ENCODE data around the gene GTF2A1L. TPM values are rescaled to one million over a fixed set of nuclear protein-coding genes. Genes with fewer than 3 reads are reported as not detected.
"Not testable (repeated sequence)": the region's sequence is repeated elsewhere in the genome, so short reads cannot be mapped to it uniquely, and the experiment has no call there.

Gene GTF2A1L
- total RNA-seq, 1 donor from 2014 or later = 0.59 TPM

DNA sequence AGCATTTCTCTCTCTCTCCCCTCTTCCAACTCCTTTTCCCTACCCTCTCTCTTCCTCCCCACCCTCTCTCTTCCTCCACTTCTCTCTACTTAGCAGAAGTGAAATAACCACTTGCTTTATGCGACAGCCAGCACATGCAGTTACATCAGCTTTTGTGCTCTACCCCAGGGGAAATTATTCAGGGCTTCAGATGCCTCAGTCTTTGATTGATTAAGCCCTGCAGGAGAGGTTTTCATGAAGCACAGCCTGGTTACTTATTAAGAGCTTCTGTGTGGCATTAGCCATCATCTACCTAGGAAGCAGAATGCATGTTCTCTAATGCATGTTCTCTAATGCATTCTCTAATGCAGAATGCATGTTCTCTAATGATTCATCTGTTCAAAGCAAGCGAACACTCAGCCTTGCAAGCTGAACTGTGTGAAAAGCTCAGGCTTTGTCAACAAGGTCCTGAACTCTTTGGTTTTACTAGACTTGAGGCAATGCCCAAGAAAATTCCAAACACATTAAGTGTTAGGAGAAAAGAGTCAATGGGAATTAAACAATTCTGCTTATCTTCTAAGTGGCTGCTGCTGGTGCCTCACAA is 81.8 kb downstream of the GTF2A1L start:
- DNase-seq (ENCODE audit: low read depth, low spot score) = no peak

DNA sequence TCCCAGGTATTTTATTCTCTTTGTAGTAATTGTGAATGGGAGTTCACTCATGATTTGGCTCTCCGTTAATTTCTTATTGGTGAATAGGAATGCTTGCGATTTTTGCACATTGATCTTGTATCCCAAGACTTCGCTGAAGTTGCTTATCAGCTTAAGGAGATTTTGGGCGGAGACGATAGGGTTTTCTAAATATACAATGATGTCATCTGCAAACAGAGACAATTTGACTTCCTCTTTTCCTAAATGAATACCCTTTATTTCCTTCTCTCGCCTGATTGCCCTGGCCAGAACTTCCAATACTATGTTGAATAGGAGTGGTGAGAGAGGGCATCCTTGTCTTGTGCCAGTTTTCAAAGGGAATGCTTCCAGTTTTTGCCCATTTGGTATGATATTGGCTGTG is 86.0 kb downstream of the GTF2A1L start:
- not testable (repeated sequence) for DNase-seq (ENCODE audit: low read depth, low spot score)

DNA sequence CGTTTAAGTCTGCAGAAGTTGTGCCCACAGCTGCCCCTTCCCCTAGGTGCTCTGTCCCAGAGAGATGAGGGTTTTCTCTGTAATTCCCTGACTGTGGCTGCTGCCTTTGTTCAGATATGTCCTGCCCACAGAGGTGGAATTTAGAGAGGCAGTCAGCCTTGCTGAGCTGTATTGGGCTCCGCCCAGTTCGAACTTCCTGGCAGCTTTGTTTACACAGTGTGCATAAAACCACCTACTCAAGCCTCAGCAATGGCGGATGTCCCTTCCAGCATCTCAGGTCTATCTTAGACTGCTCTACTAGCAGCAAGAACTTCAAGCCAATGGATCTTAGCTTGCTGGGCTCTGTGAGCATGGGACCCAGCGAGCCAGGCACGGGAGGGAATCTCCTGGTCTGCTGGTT is 89.8 kb downstream of the GTF2A1L start:
- no peak for DNase-seq (ENCODE audit: low read depth, low spot score)

DNA sequence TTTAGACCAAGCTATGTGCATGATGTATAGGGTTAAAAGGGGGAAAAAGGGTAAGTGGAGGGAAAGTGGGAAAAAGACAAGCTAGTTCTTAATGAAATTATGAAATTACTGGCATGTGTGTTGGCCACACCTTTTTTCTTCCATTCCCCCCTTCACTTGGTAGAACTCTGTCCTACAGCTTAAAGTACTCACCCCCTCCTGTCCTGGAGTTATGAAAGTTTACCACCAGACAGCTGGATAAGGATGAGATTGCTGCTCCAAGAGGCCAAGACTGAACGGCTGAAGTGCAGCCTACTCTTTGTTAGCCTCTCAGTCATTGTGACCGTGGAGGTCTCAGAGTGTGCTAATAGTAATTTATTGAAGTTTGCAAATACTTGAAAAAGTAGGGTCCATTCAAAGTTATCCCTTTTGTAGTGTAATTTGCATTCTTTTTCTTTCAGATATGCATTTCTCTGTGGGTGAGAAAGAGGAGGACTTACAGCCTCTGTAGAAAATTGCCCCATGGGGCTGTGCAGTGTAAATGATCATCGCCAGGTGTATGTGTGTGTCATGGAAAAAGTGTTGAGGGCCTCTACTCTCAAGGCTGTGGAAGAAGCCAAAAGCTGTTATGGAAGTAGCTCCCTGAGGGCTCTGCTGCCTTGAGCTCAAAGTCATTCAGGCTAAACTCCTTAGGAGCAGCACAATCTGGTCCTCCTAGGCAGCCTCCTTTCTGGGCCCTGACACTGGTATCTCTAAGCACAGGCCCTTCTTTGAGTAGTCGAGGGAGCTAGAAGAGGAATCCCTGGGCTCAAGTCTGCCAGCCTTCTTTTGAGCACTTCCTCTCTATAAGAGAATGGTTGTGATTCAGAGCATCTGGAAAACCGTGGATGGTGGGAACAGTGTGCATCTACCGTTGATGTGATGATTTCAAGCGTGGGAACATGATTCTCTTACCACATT is 91.7 kb downstream of the GTF2A1L start:
- DNase-seq (ENCODE audit: low read depth, low spot score) = no peak

DNA sequence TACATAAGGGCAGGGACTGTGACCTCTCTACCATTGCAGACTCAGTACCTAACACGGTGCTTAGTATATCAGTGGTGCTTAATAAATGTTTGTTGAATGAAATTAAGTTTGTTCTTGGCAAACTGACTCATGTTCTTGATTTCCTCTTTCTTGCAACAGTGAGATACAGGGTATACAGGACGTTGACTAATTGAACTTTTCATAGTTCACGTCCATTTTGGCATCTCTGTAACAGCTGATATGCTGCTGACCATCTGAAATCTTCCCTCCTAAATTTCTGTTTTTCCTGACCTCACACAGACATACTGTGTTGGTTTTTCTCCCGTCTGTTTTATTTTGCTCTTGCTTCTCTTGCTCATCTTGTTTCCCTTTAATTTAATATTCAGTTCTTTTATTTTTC is 93.7 kb downstream of the GTF2A1L start:
- peak; percentile 8 for DNase-seq (ENCODE audit: low read depth, low spot score)

DNA sequence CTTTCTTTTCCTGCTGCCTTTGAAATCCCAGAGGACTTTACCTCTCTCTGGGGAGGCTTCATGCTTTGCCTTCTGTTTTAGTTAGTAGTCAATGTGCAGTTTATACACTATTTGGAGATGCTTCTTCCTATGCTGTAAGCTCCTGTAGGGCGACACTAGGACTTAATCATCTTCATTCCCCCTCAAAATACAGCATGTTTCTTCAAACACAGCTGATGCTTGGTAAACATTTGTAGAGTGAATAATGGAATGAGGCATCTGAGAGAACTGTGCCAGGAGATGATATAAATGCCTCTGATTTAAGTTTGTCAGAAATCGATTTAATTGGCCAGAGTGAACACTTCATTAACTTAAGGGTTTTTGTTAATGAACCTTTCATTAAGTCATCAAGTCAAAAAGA is 94.5 kb downstream of the GTF2A1L start:
- no peak for DNase-seq (ENCODE audit: low read depth, low spot score)

DNA sequence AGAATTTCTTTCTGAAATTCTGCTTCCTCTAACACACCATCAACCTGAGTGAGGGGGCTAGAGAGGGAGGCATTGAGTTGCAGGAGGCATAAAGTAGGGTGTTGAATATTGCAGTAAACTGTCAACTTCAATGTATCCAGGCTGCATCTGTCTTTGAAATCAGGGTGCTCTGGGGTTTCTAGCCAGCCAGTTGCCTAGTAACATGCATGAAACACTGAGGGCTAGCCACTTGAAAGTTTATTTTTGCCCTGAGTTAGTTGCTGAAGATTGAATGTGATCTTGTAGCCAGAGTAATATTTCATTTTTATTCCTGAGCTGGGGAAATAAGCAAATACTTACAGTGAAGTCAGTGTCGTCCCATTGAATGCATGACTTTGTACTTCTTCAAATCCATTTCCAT is 96.0 kb downstream of the GTF2A1L start:
- no peak for DNase-seq (ENCODE audit: low read depth, low spot score)

DNA sequence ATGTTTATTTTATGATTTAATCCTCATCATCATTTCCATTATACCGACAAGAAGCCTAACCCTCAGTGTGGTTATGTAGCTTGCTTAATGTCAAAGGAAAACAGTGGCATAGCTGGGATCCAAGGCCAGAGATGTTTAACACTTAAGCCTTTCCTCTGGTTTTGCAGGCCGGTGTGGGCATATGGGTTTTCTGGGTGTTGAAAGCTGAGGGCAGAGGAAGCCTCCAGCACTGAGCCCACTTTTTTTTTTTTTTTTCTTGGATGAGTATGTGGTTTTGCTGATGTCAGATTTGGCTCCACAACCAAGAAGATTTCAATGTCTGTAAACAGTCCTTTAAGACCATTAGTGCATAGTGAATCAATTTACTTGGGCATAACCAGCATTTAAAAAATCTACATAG is 96.6 kb downstream of the GTF2A1L start:
- DNase-seq (ENCODE audit: low read depth, low spot score) = no peak

DNA sequence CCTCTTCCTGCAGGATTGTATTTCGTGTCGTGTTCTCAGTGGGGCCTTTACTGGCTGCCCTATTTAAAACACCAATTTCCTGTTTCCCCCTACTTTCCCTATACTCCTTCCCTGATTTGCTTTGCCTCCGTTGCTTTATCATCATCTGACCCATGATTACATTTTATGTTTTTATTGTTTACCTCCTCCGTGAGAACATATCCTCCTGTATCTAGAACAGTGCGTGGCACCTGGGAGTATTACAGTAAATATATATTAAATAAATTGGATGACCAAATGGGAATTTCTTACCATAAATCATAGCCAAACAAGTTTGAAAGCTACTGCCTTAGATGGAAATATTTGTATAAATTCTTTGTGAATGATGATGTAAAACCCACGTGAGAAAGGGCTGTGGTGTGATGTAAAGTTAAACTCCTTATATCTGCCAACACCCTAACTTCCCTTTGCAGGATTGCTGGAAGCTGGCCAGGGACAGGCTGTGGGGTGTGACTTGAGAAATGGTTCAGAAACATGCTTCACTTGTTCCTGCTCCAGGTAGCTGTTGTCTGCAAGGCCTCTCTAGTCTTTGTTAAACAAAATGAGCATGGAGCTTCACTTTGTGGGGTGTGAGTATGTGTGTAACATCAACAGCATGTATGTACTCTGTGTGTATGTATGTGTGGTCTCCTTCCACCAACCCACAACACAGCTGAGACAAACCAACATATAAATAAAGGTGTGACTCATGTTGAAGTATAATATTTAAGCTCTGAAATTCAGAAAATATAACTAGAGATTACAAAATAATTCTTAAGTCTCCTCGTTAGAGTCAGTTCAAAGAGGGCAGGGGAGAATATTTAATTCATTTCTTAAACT is 97.6 kb downstream of the GTF2A1L start:
- no peak for DNase-seq (ENCODE audit: low read depth, low spot score)

DNA sequence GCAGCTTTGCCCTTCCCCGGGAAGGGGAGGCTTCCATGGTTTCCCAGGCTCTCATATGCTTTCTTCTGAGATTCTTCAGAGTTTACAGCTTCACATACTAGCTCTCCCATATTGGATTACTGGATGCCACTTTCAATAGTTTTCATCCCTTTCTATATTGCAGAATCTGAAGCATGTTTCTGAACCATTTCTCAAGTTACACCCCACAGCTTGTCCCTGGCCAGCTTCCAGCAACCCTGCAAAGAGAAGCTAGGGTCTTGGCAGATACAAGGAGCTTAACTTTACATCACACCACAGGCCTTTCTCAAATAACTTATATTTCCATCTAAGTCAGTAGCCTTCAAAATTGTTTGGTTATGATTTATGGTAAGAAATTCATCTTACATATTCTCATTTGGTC is 98.3 kb downstream of the GTF2A1L start:
- DNase-seq (ENCODE audit: low read depth, low spot score) = no peak

DNA sequence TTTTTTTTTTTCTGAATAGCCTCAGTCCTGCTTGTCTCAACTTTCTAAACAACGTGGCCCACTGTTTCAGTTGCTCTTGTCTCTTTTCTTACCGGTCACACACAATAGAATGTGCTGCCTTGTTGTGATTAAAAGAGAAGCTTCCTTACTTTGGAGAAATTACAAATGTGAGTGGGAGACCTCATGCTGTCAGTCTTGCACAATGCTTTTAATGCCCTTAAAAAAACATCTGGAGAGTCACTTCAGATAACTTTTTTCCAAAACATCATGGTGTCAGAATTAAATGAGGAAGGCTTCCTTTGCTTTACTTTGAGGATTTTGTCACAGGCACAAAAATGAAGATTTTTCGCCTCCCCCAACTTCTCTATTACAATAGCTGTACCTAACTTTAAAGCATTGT is 100.2 kb downstream of the GTF2A1L start:
- no peak for DNase-seq (ENCODE audit: low read depth, low spot score)

DNA sequence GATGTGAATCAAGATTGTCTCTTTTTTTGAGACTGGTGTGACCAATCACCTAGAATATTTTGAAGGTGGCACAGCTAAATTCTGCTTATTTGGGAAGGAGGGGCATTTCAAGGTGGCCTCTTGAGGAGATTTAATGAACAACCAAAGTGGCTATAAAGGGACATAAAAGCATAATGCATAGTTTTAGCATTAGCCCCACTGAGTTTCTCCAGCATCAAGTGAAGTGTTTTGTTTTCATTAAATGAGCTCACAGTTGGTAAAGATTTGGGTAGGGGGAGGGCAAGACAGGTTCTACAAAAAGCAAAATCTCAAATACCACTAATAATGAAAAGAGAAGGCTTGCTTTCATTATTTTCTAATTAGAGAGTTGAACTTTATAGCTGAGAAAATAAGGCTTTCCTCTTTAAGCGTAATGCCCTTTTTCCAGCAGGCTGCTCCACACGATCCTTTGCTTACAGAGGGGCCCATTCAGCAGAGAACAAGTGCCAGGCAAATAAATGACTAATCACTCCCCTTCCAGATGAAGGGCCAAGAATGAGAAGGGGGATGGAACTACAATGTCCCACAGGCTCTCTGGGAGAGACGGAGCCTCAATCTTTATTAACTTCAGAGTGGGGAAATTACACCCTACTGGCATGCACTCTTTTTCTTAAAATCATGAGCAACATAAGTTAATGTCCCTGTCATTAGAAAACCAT is 102.0 kb downstream of the GTF2A1L start:
- DNase-seq (ENCODE audit: low read depth, low spot score) = no peak

DNA sequence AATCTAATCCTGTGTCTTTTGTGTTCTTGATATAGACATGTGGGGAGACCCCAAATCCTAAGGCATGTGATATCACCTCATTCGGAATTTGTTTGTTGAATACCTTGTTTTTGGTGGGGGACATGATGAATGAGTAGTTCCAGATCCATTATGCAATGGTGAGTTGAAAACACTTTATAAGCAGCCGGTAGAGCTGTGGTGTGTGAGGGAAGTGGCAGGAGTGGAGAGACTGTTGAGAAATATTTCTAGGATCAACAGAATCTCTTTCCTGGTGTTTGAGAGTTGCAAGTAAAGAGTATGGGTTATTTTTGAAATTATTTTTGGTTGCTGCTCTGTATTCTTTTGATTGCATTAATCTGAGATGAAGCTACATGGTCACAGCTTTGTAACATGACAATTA is 103.5 kb downstream of the GTF2A1L start:
- DNase-seq (ENCODE audit: low read depth, low spot score) = no peak

DNA sequence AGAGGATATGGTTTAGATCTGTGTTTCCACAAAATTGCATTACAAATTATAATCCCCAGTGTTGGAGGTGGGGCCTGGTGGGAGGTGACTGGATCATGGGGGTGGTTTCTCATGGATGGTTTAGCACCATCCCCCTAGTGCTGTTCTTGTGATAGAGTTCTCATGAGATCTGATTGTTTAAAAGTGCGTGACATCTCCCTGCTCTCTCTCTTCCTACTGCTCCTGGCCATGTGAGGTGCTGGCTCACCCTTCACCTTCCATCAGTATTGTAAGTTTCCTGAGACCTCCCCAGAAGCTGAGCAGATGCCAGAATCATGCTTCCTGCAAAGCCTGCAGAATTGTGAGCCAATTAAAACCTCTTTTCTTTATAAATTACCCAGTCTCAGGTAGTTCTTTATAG is 104.7 kb downstream of the GTF2A1L start:
- no peak for DNase-seq (ENCODE audit: low read depth, low spot score)

DNA sequence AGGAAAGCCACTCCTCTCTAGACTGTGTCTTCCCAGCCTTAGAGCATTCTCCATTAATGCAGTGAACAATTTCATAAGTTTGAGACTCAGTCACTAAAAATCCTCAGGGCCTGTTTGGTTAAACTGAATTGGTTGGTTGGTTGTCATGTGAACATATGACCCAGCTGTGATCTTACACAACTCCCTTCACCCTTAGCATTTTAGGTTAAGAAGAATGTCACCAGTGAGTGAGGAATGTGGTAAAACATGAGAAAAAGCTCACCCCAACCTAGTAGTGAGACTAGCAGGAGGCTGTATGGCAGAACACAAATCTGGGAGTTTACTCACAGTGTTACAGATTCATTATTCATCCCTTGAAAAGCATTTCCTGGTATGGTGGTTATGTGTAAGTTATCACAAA is 105.5 kb downstream of the GTF2A1L start:
- DNase-seq (ENCODE audit: low read depth, low spot score) = no peak

DNA sequence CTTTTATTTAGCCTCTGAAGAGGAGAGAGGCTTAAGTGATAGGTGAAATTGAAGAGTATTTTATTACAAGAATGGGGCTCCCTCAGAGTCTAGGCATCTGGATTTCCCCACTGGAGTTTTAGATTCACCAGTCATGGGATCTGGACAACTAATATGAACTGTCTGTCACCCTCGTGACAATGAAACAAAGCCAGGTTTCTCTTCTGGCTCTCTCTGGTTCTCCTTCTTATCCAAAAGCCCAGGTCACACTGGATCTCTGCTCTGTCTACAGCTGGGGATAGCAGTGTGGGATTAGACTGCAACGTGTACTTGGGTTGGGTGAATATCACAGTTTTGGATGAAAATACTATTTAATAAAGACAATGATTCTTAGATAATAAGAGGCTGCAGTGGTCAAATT is 106.6 kb downstream of the GTF2A1L start:
- no peak for DNase-seq (ENCODE audit: low read depth, low spot score)

DNA sequence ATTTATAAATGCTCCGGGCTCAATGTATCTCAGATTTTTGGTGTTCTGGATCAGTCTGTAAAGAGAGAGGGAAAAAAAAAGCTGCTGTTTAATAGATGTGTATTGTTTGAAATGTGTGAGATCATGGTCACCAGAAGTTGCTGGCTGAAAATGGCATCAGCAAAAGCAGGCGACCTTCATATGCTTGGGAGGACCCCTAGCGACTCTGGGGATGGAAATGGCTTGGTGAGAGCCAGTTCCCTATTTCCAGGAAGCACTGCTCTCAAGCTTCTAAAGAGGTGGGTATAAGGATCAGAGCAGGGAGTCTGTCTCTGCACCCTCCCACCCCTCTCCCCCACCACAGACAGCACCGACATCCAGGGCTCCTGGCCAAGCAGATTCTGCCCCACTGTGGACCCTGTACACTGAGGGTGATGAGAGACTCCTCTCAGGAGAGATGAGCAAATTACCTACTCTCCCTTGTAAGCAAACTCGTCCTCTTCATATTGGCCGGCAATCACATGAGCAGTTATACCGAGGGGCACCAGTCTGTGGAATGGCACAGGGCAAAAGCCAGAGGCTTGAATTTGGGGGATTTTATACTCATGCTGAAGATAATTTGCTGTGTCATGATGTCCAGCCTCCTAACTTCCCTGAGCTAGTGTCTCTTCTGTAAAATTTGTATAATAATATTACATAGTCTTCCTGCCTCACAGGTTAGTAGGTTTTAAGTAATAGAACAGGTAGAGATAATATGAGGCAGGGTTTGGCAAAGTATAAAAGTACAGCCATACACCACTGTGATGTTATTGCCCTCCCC is 108.2 kb downstream of the GTF2A1L start:
- no peak for DNase-seq (ENCODE audit: low read depth, low spot score)

DNA sequence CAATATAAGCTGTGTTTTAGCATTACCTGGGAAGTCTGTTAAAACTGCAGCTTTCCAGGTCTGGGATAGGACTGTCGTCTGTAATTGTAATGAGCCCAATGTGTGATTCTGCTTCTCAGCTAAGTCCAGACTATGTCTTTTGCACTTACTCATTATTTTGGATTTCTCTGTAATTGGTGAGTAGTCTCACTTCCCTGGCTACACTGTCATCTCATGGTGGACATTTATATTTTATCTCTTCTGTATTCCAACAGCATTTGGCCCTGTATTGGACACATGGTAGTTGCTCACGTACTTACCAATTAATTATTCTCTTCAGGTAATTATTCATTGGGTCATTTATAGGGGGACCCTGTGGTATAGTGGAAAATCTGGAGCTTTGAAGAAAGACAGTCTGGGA is 109.9 kb downstream of the GTF2A1L start:
- no peak for DNase-seq (ENCODE audit: low read depth, low spot score)

DNA sequence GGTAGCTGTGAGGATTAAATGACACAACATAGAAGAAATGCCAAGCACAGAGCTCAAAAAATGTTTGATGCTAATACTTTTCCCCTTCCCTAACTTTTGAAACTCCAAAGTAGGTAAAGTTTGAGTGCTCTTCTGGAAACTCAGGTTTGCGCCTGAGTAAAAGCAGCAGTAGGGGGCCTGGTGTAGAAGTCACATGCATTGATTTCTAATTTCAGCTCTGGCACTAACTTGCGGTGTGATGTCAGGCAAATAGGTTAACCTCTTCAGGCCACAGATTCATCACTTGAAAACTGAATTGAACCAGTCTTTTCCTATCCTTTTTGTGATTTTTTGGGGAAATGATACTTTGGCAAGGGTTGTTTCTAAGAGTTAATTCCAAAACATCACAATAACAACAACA is 110.6 kb downstream of the GTF2A1L start:
- no peak for DNase-seq (ENCODE audit: low read depth, low spot score)

DNA sequence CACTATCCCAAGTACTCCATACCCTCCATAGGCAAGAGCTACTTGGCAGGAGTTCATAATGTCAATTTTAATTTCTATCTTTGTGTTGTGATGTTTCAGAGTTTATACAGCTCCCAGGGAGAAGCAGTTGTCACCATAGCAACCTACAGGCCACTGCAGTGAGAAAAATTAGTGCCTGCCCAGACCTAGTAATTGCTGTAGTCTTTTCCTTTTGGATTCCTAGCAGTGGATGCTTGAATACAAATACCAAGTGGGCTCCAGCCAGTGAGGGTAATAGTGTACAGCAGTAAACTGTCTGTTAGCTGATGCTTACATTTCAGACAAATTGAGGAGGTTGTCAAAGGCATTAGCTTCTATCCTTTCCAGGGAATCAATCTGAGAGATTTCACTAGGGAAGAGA is 111.2 kb downstream of the GTF2A1L start:
- DNase-seq (ENCODE audit: low read depth, low spot score) = no peak
